Prostate gland (tissue), 2 donors: Measurements from ENCODE around the gene TMEM233.

ENCODE experiments used
- CTCF ChIP-seq, 4 experiments: fragments of 200-600 bp in 2 of 4; fragments of 450-650 bp in 2 of 4; sonication (generic) in 2 of 4; IDR thresholded peaks; 1 replicate in 3 of 4; 2 replicates in 1 of 4; pipeline ENCODE4 v1.5.1; 2016 to 2019; ENCODE audit warnings: antibody characterized with exemption in 4 of 4, mild to moderate bottlenecking in 2 of 4, moderate library complexity in 2 of 4
- POLR2AphosphoS5 ChIP-seq: sonication (generic); formaldehyde crosslinking; IDR thresholded peaks from one replicate; pipeline ENCODE4 v1.6.1; 2017; ENCODE audit warnings: antibody characterized with exemption

- TF ChIP-seq CTCF (IDR thresholded peaks at IDR 0.05): no peak
- TF ChIP-seq POLR2AphosphoS5: no peak
Observed at GRCh38 chr12:119666226-119666795, 72.7 kb downstream of the TMEM233 start.
